AG09309 (cell line): ENCODE measurements around the gene NDUFAF5.
"Not testable (repeated sequence)": the region's sequence is repeated elsewhere in the genome, so short reads cannot be mapped to it uniquely, and the experiment has no call there.

Source experiments
- DNase-seq: peaks from one replicate; pipeline ENCODE4 v3.0.0-alpha.2; 2010; ENCODE audit warnings: low read depth
- H3K4me3 ChIP-seq: 2 replicates; pipeline ENCODE4 v1.5.1; 2011; ENCODE audit warnings: mild to moderate bottlenecking, low read depth, low read length, moderate library complexity; ENCODE audit not compliant: control insufficient read depth
- CTCF ChIP-seq: IDR thresholded peaks from 2 replicates; pipeline ENCODE4 v1.5.1; 2011; ENCODE audit warnings: mild to moderate bottlenecking, low read depth, low read length, inconsistent platforms; ENCODE audit not compliant: insufficient read depth, control insufficient read depth; ENCODE audit errors: missing control alignments

The NDUFAF5 gene

GRCh38 chr20:13744352-13744751, 40.5 kb upstream of the NDUFAF5 start:
- H3K4me3 ChIP-seq = no peak overlapping the region
- no peak for TF ChIP-seq CTCF
- DNase-seq = no peak

DNA sequence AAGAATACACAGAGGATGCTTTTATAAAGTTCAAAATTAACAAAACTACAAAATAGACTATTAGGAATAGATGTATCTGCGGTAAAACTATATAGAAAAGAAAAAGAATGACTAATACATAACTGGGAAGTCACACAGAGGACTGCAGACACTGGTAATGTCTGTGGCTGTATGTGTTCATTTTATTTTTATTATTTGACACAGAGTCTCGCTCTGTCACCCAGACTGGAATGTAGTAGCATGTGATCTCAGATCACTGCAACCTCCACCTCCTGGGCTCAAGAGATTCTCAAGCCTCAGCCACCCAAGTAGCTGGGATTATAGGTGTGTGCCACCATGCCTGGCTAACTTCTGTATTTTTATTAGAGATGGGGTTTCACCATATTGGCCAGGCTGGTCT, 39.0 kb upstream of the NDUFAF5 start:
- no peak overlapping the region for H3K4me3 ChIP-seq
- no peak for DNase-seq
- no peak for TF ChIP-seq CTCF

DNA sequence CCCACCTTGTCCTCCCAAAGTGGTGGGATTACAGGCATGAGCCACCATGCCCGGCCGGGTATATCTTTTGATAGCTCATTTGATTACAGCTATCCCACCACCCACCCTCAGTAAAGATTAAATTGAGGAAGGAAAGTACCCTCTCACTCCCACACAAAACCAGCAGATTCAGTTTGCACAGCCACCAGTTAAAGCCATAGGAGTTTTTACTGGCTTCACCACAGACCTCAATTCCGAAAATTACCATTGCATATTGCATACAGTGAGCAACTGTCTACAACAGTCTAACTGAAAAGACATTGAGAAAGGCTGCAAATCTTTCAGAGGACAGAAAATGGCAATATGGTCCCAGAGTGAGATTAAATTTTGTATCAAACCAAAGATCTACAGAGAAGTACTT, 35.0 kb upstream of the NDUFAF5 start:
- H3K4me3 ChIP-seq = no peak overlapping the region
- no peak for DNase-seq
- TF ChIP-seq CTCF = no peak

- H3K4me3 ChIP-seq = no peak overlapping the region
- no peak for TF ChIP-seq CTCF
- no peak for DNase-seq
These were observed 31.3 kb upstream of the NDUFAF5 start for GRCh38 chr20:13753436-13754036.

- no peak overlapping the region for H3K4me3 ChIP-seq
These were observed 29.0 kb upstream of the NDUFAF5 start for GRCh38 chr20:13755809-13756208.

GRCh38 chr20:13756551-13756950, 28.3 kb upstream of the NDUFAF5 start:
- no peak for DNase-seq
- H3K4me3 ChIP-seq = no peak overlapping the region
- no peak for TF ChIP-seq CTCF

More at GRCh38 chr20:13755809-13756208, 29.0 kb upstream of the NDUFAF5 start:
- peak; percentile 21 for TF ChIP-seq CTCF
- no peak for DNase-seq

DNA sequence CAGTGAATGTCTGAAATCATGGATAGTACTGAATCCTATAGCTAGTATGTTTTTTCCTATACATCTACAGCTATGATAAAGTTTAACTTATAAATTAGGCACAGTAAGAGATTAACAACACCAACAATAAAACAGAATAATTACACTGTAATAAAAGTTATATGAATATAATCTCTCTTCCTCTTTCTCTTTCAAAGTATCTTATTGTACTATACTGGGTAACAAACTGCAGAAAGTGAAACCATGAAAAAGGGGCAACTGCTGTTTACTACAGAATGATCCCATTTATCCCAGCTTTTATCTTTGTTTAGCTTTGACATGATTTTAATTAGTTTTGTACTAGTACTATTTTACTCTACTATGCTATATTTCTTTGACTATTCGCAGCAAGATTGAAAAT, 25.9 kb upstream of the NDUFAF5 start:
- TF ChIP-seq CTCF = no peak
- DNase-seq = no peak
- no peak overlapping the region for H3K4me3 ChIP-seq

- H3K4me3 ChIP-seq, DNase-seq: not testable (repeated sequence)
These were observed 24.3 kb upstream of the NDUFAF5 start for GRCh38 chr20:13760451-13760946.
